ENCODE data around the gene ZNFX1. TPM values are rescaled to one million over a fixed set of nuclear protein-coding genes. Genes with fewer than 3 reads are reported as not detected.

The ZNFX1 gene
- total RNA-seq, 4 donors from 2014 or later, result 36.2 to 46.6 (median 41.5) TPM

- peak overlapping the region in 1 of 2 donors; percentile 98 for H3K4me3 ChIP-seq
- ATAC-seq, result no peak
- H3K9me3 ChIP-seq, result no peaks in the 10 kb centered on the region
- H3K27me3 ChIP-seq, result no peaks in the 10 kb centered on the region
- WGBS, 2 donors (ENCODE audit: low coverage in 1 of 2), result 88% methylated on average over 3 to 4 of the region's 4 CpGs
- peak overlapping the region in 1 of 4 donors; percentile 96 for H3K27ac ChIP-seq
- H3K36me3 ChIP-seq, result peaks cover under 1 to 58% of the 10 kb centered on the region in 2 donors
- peaks cover 0 to 79% (median 10%) of the 10 kb centered on the region in 3 donors for H3K4me1 ChIP-seq
- TF ChIP-seq, protein P1, sequence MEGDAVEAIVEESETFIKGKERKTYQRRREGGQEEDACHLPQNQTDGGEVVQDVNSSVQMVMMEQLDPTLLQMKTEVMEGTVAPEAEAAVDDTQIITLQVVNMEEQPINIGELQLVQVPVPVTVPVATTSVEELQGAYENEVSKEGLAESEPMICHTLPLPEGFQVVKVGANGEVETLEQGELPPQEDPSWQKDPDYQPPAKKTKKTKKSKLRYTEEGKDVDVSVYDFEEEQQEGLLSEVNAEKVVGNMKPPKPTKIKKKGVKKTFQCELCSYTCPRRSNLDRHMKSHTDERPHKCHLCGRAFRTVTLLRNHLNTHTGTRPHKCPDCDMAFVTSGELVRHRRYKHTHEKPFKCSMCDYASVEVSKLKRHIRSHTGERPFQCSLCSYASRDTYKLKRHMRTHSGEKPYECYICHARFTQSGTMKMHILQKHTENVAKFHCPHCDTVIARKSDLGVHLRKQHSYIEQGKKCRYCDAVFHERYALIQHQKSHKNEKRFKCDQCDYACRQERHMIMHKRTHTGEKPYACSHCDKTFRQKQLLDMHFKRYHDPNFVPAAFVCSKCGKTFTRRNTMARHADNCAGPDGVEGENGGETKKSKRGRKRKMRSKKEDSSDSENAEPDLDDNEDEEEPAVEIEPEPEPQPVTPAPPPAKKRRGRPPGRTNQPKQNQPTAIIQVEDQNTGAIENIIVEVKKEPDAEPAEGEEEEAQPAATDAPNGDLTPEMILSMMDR (IDR thresholded peaks at IDR 0.05), result no peak
- TF ChIP-seq POLR2AphosphoS5 (IDR thresholded peaks at IDR 0.05) (no peak), EP300 (IDR thresholded peaks at IDR 0.05) (no peak), POLR2A (IDR thresholded peaks at IDR 0.05) (no peak)
Measured at GRCh38 chr20:49275216-49275615, 2.6 kb downstream of the ZNFX1 start.

DNA sequence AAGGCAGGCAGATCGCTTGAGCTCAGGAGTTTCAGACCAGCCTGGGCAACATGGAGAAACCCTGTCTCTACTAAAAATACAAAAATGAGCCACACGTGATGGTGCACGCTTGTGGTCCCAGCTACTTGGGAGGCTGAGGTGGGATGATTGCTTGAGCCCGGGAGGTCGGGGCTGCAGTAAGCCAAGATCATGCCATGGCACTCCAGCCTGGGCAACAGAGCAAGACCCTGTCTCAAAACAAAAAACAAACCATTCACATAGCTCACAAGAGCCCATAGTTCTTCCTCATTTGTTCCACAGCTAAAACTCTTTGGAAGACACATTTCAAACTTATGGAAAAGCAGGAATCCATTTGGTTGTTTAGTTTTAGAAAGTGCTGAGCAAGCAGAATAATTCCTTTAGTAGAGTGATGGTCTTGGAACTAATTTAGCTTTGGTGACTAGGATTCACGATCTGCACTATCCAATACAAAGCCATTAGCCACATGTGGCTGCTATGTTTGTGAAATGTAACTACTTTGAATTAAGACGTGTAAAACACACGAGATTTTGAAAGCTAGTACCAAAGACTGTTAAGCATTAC is 4.1 kb downstream of the ZNFX1 start:
- Histone ChIP-seq H3K4me3 (no peak overlapping the region), H3K9me3 (no peaks in the 10 kb centered on the region), H3K36me3 (peaks cover 0 to 65% of the 10 kb centered on the region in 2 donors), H3K27ac (no peak overlapping the region), H3K27me3 (no peaks in the 10 kb centered on the region), H3K4me1 (peaks cover 0 to 80% (median 11%) of the 10 kb centered on the region in 3 donors)
- WGBS, 2 donors (ENCODE audit: low coverage in 1 of 2), result 90 to 96% methylated on average over 4 to 7 of the region's 8 CpGs
- ATAC-seq, result no peak
- TF ChIP-seq, protein P1 (IDR thresholded peaks at IDR 0.05), result no peak
- no peak for TF ChIP-seq POLR2A (IDR thresholded peaks at IDR 0.05)

GRCh38 chr20:49272654-49273053 is 5.2 kb downstream of the ZNFX1 start:
- H3K36me3 ChIP-seq, result peaks cover 0 to 65% of the 10 kb centered on the region in 2 donors
- H3K27me3 ChIP-seq, result no peaks in the 10 kb centered on the region
- no peak overlapping the region for H3K27ac ChIP-seq
- peaks cover 0 to 91% (median 11%) of the 10 kb centered on the region in 3 donors for H3K4me1 ChIP-seq
- H3K4me3 ChIP-seq, result no peak overlapping the region
- no peak for ATAC-seq
- TF ChIP-seq, protein P1 (IDR thresholded peaks at IDR 0.05), result no peak
- no peak for TF ChIP-seq EP300 (IDR thresholded peaks at IDR 0.05)
- no peak for TF ChIP-seq POLR2A (IDR thresholded peaks at IDR 0.05)
- TF ChIP-seq POLR2AphosphoS5 (IDR thresholded peaks at IDR 0.05), result no peak
- WGBS, 2 donors (ENCODE audit: low coverage in 1 of 2), result 82 to 91% methylated on average over 1 of the region's 1 CpG
- H3K9me3 ChIP-seq, result no peaks in the 10 kb centered on the region

DNA sequence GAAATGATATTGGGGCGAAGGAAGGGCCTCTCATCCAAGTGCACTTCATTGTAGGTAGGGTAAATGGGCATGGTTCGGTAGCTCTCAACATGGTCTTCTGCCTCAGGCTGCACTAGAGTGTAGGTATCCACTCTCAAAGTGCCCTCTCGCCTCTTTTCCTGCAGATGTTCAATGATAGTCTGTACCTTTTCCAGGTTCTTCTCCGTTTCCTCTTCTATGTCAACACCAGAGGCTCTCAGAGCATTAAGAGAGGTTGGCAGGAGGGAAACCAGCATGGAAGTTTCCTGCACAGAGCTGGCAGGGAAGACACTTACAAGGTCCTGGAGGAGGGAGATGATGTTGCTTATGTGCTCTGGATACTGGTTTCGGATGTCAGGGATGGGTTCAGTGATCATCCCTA is 7.1 kb downstream of the ZNFX1 start:
- no peak overlapping the region for H3K4me3 ChIP-seq
- TF ChIP-seq EP300 (IDR thresholded peaks at IDR 0.05) (no peak), POLR2A (IDR thresholded peaks at IDR 0.05) (no peak), POLR2AphosphoS5 (IDR thresholded peaks at IDR 0.05) (no peak)
- TF ChIP-seq, protein P1 (IDR thresholded peaks at IDR 0.05), result no peak
- 100% methylated on average over 2 to 3 of the region's 5 CpGs for WGBS, 2 donors (ENCODE audit: low coverage in 1 of 2)
- H3K27me3 ChIP-seq, result no peaks in the 10 kb centered on the region
- peaks cover 0 to 95% (median 11%) of the 10 kb centered on the region in 3 donors for H3K4me1 ChIP-seq
- peaks cover 0 to 69% of the 10 kb centered on the region in 2 donors for H3K36me3 ChIP-seq
- H3K9me3 ChIP-seq, result no peaks in the 10 kb centered on the region
- ATAC-seq, result no peak
- no peak overlapping the region for H3K27ac ChIP-seq

DNA sequence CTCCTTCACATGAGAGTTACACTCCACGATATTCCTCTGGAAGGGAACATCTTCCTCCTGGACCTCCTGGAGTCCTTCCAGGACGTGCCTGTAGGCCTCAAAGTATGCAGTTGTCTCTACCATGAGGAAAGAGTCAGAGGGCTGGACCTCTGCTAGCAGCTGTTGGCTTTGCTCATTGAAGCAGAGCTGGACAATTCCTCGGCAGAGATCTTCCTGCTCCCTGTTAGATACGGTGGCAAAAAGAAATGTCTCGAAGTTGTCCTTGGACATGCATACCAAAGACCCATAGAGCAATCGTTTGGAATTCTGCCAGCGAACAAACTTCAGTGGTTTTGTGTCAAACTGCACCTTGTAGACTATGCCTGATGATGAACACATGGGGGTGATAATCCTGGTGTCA is 7.7 kb downstream of the ZNFX1 start:
- Histone ChIP-seq H3K4me3 (peak overlapping the region in 1 of 2 donors; percentile 8), H3K27me3 (no peaks in the 10 kb centered on the region), H3K27ac (no peak overlapping the region), H3K9me3 (no peaks in the 10 kb centered on the region), H3K4me1 (peaks cover 0 to 90% (median 8%) of the 10 kb centered on the region in 3 donors), H3K36me3 (peaks cover 0 to 71% of the 10 kb centered on the region in 2 donors)
- ATAC-seq, result no peak
- TF ChIP-seq, protein P1 (IDR thresholded peaks at IDR 0.05), result no peak
- TF ChIP-seq EP300 (IDR thresholded peaks at IDR 0.05), result no peak
- TF ChIP-seq POLR2AphosphoS5 (IDR thresholded peaks at IDR 0.05), result no peak
- no peak for TF ChIP-seq POLR2A (IDR thresholded peaks at IDR 0.05)
- 37 to 91% methylated on average over 5 to 7 of the region's 7 CpGs for WGBS, 2 donors (ENCODE audit: low coverage in 1 of 2)
